ENCODE data around the gene BIRC2. TPM values are rescaled to one million over a fixed set of nuclear protein-coding genes. Genes with fewer than 3 reads are reported as not detected.
A peak's percentile ranks its signal among the peaks of the same experiment; 100 is the strongest.

Gene BIRC2
- total RNA-seq, 1 experiment from 2014 or later, result 76.8 TPM

DNA sequence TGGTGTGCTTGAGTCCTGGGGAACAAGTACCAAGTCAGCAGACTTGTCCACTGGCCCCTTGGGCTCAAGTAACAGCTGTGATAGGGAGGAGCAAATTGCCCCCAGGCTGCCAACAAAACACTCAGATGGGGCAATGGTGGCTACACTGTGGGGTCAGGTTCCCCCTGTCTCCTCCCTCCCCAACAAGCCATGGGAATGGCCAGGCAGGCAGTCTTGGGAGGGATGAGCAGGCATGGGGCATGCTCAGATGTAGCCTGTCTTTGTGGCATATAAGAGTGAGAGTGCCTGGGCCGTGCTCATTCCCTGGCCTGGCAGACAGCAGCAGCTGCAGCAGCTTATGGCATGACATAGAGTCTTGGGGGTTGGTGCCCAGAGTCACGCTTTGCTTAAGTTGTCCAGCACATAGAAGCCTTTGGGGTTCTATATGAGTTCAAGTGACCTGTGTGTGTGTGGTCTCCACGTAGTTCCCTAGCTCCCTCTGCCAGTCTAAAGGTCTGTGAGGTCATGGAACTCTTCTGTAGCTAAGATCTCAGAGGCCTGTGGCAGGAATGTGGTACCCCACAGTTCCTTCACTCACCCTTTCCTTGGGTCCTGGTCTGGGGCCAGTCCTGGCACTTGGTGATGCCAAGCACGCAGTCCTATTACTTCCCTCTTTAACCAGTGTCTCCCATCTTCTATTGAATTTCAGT is 44.7 kb downstream of the BIRC2 start:
- Histone ChIP-seq H3K9me3 (ENCODE audit: control insufficient read depth, insufficient read depth, low read depth, low read length) (no peaks in the 10 kb centered on the region), H3K27ac (ENCODE audit: low read length) (peak overlapping the region; percentile 8), H3K27me3 (ENCODE audit: control insufficient read depth, insufficient read depth, low read length) (no peaks in the 10 kb centered on the region), H3K36me3 (ENCODE audit: control insufficient read depth, insufficient read depth, low read length) (peaks cover 24% of the 10 kb centered on the region), H3K4me1 (ENCODE audit: control insufficient read depth, insufficient read depth, low read length) (peaks cover 20% of the 10 kb centered on the region), H3K4me3 (ENCODE audit: low read depth in 2 of 2, low read length in 2 of 2) (no peak overlapping the region)
- in situ Hi-C loops (cut with HindIII; ENCODE audit: low pct_unique_long_range_greater_than_20kb, low sequenced_read_pairs) (no loop called here), intact Hi-C loops (cut with micrococcal nuclease; ENCODE audit: unreplicated experiment) (loop anchor here (10.0 kb wide), 1 partner anchor 273 kb away; no protein-coding TSS in a partner anchor)
- DNase-seq (ENCODE audit: low read depth, low spot score) (no peak), ATAC-seq (peak; percentile 12)
- ChIA-PET POLR2A (no interaction called here), CTCF (interaction anchor here (0.6 to 1.9 kb wide), 3 partner anchors 10 to 287 kb away, joined by 4 to 7 read pairs (median 7); no protein-coding TSS in a partner anchor)
- BruUV-seq (replicated peaks), result no TSS peak
- no peak for TF ChIP-seq SIN3A (IDR thresholded peaks at IDR 0.05; ENCODE audit: borderline replicate concordance, insufficient read depth, low read depth, low read length)
- peak; percentile 18; the same call in 1 of the 2 replicates for TF ChIP-seq POLR2AphosphoS5 (IDR thresholded peaks at IDR 0.05; ENCODE audit: low read depth, low read length)
- no peak for TF ChIP-seq CTCF (IDR thresholded peaks at IDR 0.05)
- no peak for TF ChIP-seq TCF7L2 (IDR thresholded peaks at IDR 0.05; ENCODE audit: low read depth, low read length)
- TF ChIP-seq, protein P1, sequence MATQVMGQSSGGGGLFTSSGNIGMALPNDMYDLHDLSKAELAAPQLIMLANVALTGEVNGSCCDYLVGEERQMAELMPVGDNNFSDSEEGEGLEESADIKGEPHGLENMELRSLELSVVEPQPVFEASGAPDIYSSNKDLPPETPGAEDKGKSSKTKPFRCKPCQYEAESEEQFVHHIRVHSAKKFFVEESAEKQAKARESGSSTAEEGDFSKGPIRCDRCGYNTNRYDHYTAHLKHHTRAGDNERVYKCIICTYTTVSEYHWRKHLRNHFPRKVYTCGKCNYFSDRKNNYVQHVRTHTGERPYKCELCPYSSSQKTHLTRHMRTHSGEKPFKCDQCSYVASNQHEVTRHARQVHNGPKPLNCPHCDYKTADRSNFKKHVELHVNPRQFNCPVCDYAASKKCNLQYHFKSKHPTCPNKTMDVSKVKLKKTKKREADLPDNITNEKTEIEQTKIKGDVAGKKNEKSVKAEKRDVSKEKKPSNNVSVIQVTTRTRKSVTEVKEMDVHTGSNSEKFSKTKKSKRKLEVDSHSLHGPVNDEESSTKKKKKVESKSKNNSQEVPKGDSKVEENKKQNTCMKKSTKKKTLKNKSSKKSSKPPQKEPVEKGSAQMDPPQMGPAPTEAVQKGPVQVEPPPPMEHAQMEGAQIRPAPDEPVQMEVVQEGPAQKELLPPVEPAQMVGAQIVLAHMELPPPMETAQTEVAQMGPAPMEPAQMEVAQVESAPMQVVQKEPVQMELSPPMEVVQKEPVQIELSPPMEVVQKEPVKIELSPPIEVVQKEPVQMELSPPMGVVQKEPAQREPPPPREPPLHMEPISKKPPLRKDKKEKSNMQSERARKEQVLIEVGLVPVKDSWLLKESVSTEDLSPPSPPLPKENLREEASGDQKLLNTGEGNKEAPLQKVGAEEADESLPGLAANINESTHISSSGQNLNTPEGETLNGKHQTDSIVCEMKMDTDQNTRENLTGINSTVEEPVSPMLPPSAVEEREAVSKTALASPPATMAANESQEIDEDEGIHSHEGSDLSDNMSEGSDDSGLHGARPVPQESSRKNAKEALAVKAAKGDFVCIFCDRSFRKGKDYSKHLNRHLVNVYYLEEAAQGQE (IDR thresholded peaks at IDR 0.05; ENCODE audit: insufficient read depth in 1 of 2, low read depth in 2 of 2, low read length in 1 of 2), result no peak

DNA sequence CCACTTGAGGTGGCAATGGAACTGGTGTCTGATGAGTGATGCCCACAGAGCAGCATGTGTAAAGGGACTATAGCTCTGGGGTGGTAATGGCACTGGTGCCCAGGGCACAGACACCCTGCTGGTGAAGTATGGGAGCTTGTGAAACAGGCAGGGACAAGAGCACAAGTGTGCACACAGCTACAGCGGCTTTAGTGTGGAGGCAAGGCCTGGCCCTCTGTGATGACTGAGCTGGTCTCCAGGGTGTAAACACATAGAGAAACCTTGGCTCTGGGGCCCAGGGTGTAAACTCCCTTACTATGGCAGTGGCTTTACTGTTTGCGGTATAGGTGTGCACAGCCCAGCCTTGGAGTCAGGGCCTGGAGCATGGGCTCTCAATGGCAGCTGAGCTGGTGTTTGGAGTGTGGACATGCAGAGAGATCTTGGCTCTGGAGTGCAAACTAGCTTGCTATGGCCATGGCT is 46.3 kb downstream of the BIRC2 start:
- Histone ChIP-seq H3K27ac (ENCODE audit: low read length) (peak overlapping the region; percentile 44; the same call in 1 of the 2 replicates), H3K9me3 (ENCODE audit: control insufficient read depth, insufficient read depth, low read depth, low read length) (no peaks in the 10 kb centered on the region), H3K36me3 (ENCODE audit: control insufficient read depth, insufficient read depth, low read length) (peaks cover 33% of the 10 kb centered on the region; the same call in 1 of the 2 replicates), H3K4me3 (ENCODE audit: low read depth in 2 of 2, low read length in 2 of 2) (no peak overlapping the region), H3K27me3 (ENCODE audit: control insufficient read depth, insufficient read depth, low read length) (no peaks in the 10 kb centered on the region), H3K4me1 (ENCODE audit: control insufficient read depth, insufficient read depth, low read length) (peaks cover 27% of the 10 kb centered on the region)
- no peak for DNase-seq (ENCODE audit: low read depth, low spot score)
- POLR2A ChIA-PET, result interaction anchor here (0.6 kb wide), 1 partner anchor 59 kb away, joined by 3 read pairs; no protein-coding TSS in a partner anchor
- no TSS peak for BruUV-seq (replicated peaks)
- intact Hi-C loops (cut with micrococcal nuclease; ENCODE audit: unreplicated experiment), result loop anchor here (10.0 kb wide), 1 partner anchor 272 kb away; no protein-coding TSS in a partner anchor
- peak; percentile 39 for ATAC-seq
- CTCF ChIA-PET, result no interaction called here
- in situ Hi-C loops (cut with HindIII; ENCODE audit: low pct_unique_long_range_greater_than_20kb, low sequenced_read_pairs), result no loop called here
- TF ChIP-seq SIN3A (IDR thresholded peaks at IDR 0.05; ENCODE audit: borderline replicate concordance, insufficient read depth, low read depth, low read length) (no peak), CTCF (IDR thresholded peaks at IDR 0.05) (no peak), TCF7L2 (IDR thresholded peaks at IDR 0.05; ENCODE audit: low read depth, low read length) (no peak), POLR2AphosphoS5 (IDR thresholded peaks at IDR 0.05; ENCODE audit: low read depth, low read length) (no peak; the same call in 1 of the 2 replicates)
- TF ChIP-seq, protein P1 (IDR thresholded peaks at IDR 0.05; ENCODE audit: insufficient read depth in 1 of 2, low read depth in 2 of 2, low read length in 1 of 2), result no peak
